Gastroesophageal sphincter (tissue), 3 donors: ENCODE data around the gene NRXN3.

Source experiments
- CTCF ChIP-seq, 4 experiments: fragments of 200-600 bp in 2 of 4; fragments of 450-650 bp in 2 of 4; sonication (generic) in 1 of 4; IDR thresholded peaks; one replicate each; pipeline ENCODE4 v1.5.1; 2017 to 2019; ENCODE audit warnings: antibody characterized with exemption in 4 of 4, mild to moderate bottlenecking in 2 of 4, moderate library complexity in 2 of 4
- POLR2A ChIP-seq, 2 donors: fragments of 450-650 bp; IDR thresholded peaks; one replicate each; pipeline ENCODE4 v1.6.1; 2017; ENCODE audit warnings: antibody characterized with exemption in 2 of 2, mild to moderate bottlenecking in 2 of 2, moderate library complexity in 1 of 2

GRCh38 chr14:79405512-79405910 lies 1235.3 kb downstream of the NRXN3 start:
- TF ChIP-seq CTCF (IDR thresholded peaks at IDR 0.05) (no peak), POLR2A (IDR thresholded peaks at IDR 0.05) (no peak)
